ENCODE data around the gene MAPKAPK3.

MAPKAPK3 gene

DNA sequence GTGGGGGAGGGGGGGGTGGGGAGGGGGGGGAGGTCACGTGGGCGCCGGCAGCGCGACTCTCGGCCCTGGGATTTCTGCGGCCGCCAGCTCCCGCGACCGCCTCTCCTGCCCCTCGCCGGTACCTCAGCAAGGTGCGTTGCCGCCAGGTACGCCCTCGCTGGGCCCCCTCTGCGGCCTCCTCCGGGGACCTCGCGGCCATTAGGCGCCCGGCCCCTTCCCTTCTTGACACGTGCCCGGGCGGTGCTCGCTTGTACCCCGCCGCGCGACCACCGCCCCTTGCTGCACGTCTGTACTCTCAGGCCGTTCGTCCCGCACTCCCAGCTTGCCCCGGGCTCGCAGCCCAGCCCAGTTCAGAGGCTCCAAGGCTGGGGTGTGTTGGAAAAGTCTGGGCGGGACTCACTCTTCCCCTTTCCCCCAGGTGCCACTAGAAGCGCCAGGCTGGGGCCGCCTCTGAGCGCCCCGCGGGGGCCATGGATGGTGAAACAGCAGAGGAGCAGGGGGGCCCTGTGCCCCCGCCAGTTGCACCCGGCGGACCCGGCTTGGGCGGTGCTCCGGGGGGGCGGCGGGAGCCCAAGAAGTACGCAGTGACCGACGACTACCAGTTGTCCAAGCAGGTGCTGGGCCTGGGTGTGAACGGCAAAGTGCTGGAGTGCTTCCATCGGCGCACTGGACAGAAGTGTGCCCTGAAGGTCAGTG lies at the start of gene MAPKAPK3:
Gene MAPKAPK3, plus strand, starts transcription at position 56 of the 696 bp plus-strand sequence. Its CDS starts 415 bp downstream, at position 471.
- DNase-seq (ENCODE audit: low read depth, low spot score): no peak
- Histone ChIP-seq H3K4me1 (ENCODE audit: insufficient read depth, insufficient read length) (peaks cover 8% of the 10 kb centered on the region), H3K9me3 (ENCODE audit: insufficient read depth, low read length) (no peaks in the 10 kb centered on the region), H3K4me3 (ENCODE audit: insufficient read length, low read depth) (peak within 1 kb of the TSS; percentile 73), H3K27me3 (ENCODE audit: insufficient read depth, insufficient read length) (peaks cover 33% of the 10 kb centered on the region), H3K9ac (ENCODE audit: insufficient read length, low read depth) (peak within 1 kb of the TSS; percentile 89), H3K36me3 (ENCODE audit: insufficient read depth, insufficient read length, low read length) (peaks cover 20% of the 10 kb centered on the region)
- TF ChIP-seq ZNF274 (IDR thresholded peaks at IDR 0.05; ENCODE audit: low read depth, low read length): no peak
- TF ChIP-seq YY1 (IDR thresholded peaks at IDR 0.05; ENCODE audit: insufficient read depth, insufficient read length): no peak
- no peak for TF ChIP-seq SUZ12 (IDR thresholded peaks at IDR 0.05; ENCODE audit: extremely low read depth, insufficient read depth, insufficient read length)

DNA sequence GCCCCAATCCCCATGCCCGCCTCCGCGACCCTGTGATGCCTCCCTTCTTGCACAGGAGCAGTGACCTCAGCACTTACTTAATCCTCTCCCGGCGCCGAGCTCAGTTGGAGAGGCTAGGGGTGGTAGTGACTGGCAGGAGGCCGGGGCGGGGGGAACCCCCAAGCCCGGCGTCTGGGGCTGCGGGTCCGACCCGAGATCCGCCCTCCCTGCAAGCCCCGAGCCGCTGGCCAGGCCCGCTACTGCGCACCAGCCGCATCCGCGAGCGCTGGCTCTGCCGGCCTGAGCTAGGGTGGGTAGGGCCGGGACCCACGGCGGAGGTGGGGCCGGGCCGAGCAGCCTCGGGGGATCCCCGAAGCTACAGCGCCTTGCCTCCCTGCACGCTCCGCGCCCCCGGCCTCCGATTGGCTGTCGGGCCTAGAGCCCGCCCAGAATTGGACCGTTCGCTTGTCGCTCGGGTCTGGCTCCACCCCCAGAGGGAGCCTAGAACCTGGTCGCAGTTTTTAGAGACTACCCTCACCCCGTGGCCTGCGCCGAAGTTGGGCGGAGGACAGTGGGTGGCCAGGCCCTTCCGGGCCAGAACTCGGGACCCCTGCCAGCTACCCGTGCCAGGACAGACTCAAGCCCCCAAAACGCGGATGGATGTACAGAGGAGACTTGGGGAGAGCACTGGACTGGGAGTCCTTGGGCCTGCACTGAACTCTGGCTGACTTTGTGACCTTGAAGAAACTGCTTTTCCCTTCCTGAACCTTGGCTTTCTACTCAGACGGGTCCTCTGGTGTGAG lies 49.4 kb upstream of the MAPKAPK3 start, which contains the start of gene C3orf18:
Gene C3orf18, minus strand, starts transcription at position 362 of the 782 bp plus-strand sequence. CDS start 2,048 bp downstream, outside the sequence.
- H3K36me3 ChIP-seq (ENCODE audit: insufficient read depth, insufficient read length, low read length): peaks cover 23% of the 10 kb centered on the region
- H3K27me3 ChIP-seq (ENCODE audit: insufficient read depth, insufficient read length): peaks cover 17% of the 10 kb centered on the region
- TF ChIP-seq ZNF274 (IDR thresholded peaks at IDR 0.05; ENCODE audit: low read depth, low read length) (no peak), YY1 (IDR thresholded peaks at IDR 0.05; ENCODE audit: insufficient read depth, insufficient read length) (no peak), SUZ12 (IDR thresholded peaks at IDR 0.05; ENCODE audit: extremely low read depth, insufficient read depth, insufficient read length) (no peak)
- peak within 1 kb of the TSS; percentile 80 for H3K9ac ChIP-seq (ENCODE audit: insufficient read length, low read depth)
- peak; percentile 75 for DNase-seq (ENCODE audit: low read depth, low spot score)
- H3K9me3 ChIP-seq (ENCODE audit: insufficient read depth, low read length): no peaks in the 10 kb centered on the region
- peaks cover 7% of the 10 kb centered on the region for H3K4me1 ChIP-seq (ENCODE audit: insufficient read depth, insufficient read length)
- H3K4me3 ChIP-seq (ENCODE audit: insufficient read length, low read depth): peak within 1 kb of the TSS; percentile 38

GRCh38 chr3:50568947-50569749 lies 47.8 kb upstream of the MAPKAPK3 start, which contains the start of gene HEMK1:
TSS of gene HEMK1 (plus strand) at chr3:50569522. CDS start at chr3:50571105, 1,583 bp downstream.
- peak within 1 kb of the TSS; percentile 81 for H3K4me3 ChIP-seq (ENCODE audit: insufficient read length, low read depth)
- DNase-seq (ENCODE audit: low read depth, low spot score): peak; percentile 91
- no peak for TF ChIP-seq ZNF274 (IDR thresholded peaks at IDR 0.05; ENCODE audit: low read depth, low read length)
- H3K4me1 ChIP-seq (ENCODE audit: insufficient read depth, insufficient read length): peaks cover 7% of the 10 kb centered on the region
- H3K27me3 ChIP-seq (ENCODE audit: insufficient read depth, insufficient read length): peaks cover 17% of the 10 kb centered on the region
- H3K9me3 ChIP-seq (ENCODE audit: insufficient read depth, low read length): no peaks in the 10 kb centered on the region
- peaks cover 39% of the 10 kb centered on the region for H3K36me3 ChIP-seq (ENCODE audit: insufficient read depth, insufficient read length, low read length)
- peak within 1 kb of the TSS; percentile 89 for H3K9ac ChIP-seq (ENCODE audit: insufficient read length, low read depth)

DNA sequence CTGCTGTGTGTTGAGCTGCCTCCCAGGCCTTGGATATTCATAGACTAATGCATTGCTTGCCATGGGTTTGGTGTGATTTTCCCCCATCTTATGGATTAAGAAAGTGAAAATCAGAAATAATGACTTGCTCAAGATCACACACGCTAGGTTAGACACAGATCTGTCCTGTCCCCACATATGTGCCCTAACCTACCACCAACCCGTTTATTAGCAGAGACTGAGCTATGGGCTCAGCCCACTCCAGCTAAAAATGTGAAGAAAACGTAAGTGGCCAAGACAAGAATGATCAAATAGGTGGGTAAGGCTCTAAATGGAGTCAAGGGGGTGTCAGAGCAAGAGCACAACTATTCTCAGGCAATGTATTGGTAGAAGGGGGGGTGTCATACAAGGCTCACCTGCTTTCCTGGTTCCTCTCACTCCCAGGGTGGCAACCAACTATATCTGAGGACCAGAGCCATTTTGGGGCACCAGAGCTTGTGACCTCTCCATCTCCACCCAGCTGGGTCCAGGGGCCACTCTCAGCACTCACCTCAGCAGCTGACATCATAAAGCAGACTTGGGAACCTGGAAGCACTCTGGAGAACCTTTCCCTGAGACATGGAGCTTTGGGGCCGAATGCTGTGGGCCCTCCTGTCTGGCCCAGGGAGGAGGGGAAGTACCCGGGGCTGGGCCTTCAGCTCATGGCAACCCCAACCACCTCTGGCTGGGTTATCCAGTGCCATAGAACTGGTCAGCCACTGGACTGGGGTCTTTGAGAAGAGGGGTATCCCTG lies 46.3 kb upstream of the MAPKAPK3 start:
- Histone ChIP-seq H3K36me3 (ENCODE audit: insufficient read depth, insufficient read length, low read length) (peaks cover 49% of the 10 kb centered on the region), H3K4me1 (ENCODE audit: insufficient read depth, insufficient read length) (peaks cover 7% of the 10 kb centered on the region), H3K4me3 (ENCODE audit: insufficient read length, low read depth) (no peak overlapping the region), H3K9me3 (ENCODE audit: insufficient read depth, low read length) (no peaks in the 10 kb centered on the region), H3K27me3 (ENCODE audit: insufficient read depth, insufficient read length) (peaks cover 17% of the 10 kb centered on the region), H3K9ac (ENCODE audit: insufficient read length, low read depth) (peak overlapping the region; percentile 37)
- TF ChIP-seq SUZ12 (IDR thresholded peaks at IDR 0.05; ENCODE audit: extremely low read depth, insufficient read depth, insufficient read length) (no peak), ZNF274 (IDR thresholded peaks at IDR 0.05; ENCODE audit: low read depth, low read length) (no peak), YY1 (IDR thresholded peaks at IDR 0.05; ENCODE audit: insufficient read depth, insufficient read length) (no peak)
- no peak for DNase-seq (ENCODE audit: low read depth, low spot score)

GRCh38 chr3:50571486-50571885 lies 45.5 kb upstream of the MAPKAPK3 start:
- DNase-seq (ENCODE audit: low read depth, low spot score): no peak
- Histone ChIP-seq H3K36me3 (ENCODE audit: insufficient read depth, insufficient read length, low read length) (peaks cover 56% of the 10 kb centered on the region), H3K27me3 (ENCODE audit: insufficient read depth, insufficient read length) (peaks cover 10% of the 10 kb centered on the region), H3K9me3 (ENCODE audit: insufficient read depth, low read length) (no peaks in the 10 kb centered on the region), H3K4me3 (ENCODE audit: insufficient read length, low read depth) (no peak overlapping the region), H3K4me1 (ENCODE audit: insufficient read depth, insufficient read length) (peaks cover 7% of the 10 kb centered on the region), H3K9ac (ENCODE audit: insufficient read length, low read depth) (no peak overlapping the region)
- TF ChIP-seq SUZ12 (IDR thresholded peaks at IDR 0.05; ENCODE audit: extremely low read depth, insufficient read depth, insufficient read length) (no peak), YY1 (IDR thresholded peaks at IDR 0.05; ENCODE audit: insufficient read depth, insufficient read length) (no peak), ZNF274 (IDR thresholded peaks at IDR 0.05; ENCODE audit: low read depth, low read length) (no peak)

DNA sequence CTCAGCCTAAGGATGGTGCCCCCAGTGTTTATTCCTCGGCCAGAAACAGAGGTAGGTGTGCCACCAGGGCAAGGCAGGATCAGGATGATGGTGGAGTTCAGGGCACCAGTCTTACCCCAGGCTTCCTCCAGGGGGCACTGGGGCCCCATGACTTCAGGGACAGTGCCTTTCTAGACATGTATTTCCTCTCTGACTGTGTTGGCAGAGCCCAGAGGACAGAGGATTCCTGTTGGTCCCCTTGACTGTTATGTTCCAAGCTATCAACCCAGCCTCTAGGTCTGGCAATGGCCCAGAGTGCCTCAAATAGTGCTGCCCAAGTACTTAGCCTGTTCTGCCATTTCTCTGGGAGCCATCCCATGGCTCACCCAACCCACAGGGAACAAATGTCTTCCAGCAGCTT lies 44.8 kb upstream of the MAPKAPK3 start:
- Histone ChIP-seq H3K27me3 (ENCODE audit: insufficient read depth, insufficient read length) (peaks cover 3% of the 10 kb centered on the region), H3K4me1 (ENCODE audit: insufficient read depth, insufficient read length) (peaks cover 1% of the 10 kb centered on the region), H3K36me3 (ENCODE audit: insufficient read depth, insufficient read length, low read length) (peaks cover 63% of the 10 kb centered on the region), H3K9ac (ENCODE audit: insufficient read length, low read depth) (no peak overlapping the region), H3K4me3 (ENCODE audit: insufficient read length, low read depth) (no peak overlapping the region), H3K9me3 (ENCODE audit: insufficient read depth, low read length) (no peaks in the 10 kb centered on the region)
- TF ChIP-seq SUZ12 (IDR thresholded peaks at IDR 0.05; ENCODE audit: extremely low read depth, insufficient read depth, insufficient read length) (no peak), YY1 (IDR thresholded peaks at IDR 0.05; ENCODE audit: insufficient read depth, insufficient read length) (no peak), ZNF274 (IDR thresholded peaks at IDR 0.05; ENCODE audit: low read depth, low read length) (no peak)
- DNase-seq (ENCODE audit: low read depth, low spot score): peak; percentile 44
